ENCODE results near the gene SRCAP.

GRCh38 chr16:30786936-30787612 lies 88.1 kb downstream of the SRCAP start, which contains the start of gene ZNF629:
- no peak for TF ChIP-seq POLR2A (IDR thresholded peaks at IDR 0.05)
- TF ChIP-seq CTCF (IDR thresholded peaks at IDR 0.05): no peak
